ENCODE measurements around the gene TPSAB1.
"Not testable (repeated sequence)": the region's sequence is repeated elsewhere in the genome, so short reads cannot be mapped to it uniquely, and the experiment has no call there.

The TPSAB1 gene

DNA sequence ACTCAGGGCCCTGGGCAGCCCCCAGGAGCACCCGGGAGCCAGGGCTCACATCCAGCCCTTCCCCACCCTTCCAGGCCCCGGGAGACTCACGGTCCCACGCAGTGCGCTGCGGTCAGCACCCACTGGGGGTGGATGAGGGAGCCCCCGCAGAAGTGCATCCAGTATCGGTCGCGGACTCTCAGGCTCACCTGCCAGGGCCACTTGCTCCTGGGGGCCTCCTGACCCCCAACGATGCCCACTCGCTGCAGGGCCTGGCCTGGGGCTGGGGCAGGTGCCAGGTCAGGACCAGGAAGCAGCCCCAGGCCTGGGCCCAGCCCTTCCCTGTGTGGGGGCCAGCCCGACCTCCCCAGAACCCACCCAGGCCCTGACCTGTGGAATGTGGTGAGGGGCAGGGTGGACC is 11.0 kb upstream of the TPSAB1 start:
- not testable (repeated sequence) for DNase-seq (ENCODE audit: low read depth); H3K4me3 ChIP-seq (ENCODE audit: low read depth, low read length)

- DNase-seq (ENCODE audit: low read depth); H3K4me3 ChIP-seq (ENCODE audit: low read depth, low read length): not testable (repeated sequence)
Measured at GRCh38 chr16:1230084-1230470, 10.4 kb upstream of the TPSAB1 start, which contains the start of gene TPSB2. TSS of gene TPSB2 (minus strand) at chr16:1230184. CDS start at chr16:1229951, 233 bp downstream.

- DNase-seq (ENCODE audit: low read depth); H3K4me3 ChIP-seq (ENCODE audit: low read depth, low read length): not testable (repeated sequence)
Measured at GRCh38 chr16:1230471-1231212, 9.9 kb upstream of the TPSAB1 start.

DNA sequence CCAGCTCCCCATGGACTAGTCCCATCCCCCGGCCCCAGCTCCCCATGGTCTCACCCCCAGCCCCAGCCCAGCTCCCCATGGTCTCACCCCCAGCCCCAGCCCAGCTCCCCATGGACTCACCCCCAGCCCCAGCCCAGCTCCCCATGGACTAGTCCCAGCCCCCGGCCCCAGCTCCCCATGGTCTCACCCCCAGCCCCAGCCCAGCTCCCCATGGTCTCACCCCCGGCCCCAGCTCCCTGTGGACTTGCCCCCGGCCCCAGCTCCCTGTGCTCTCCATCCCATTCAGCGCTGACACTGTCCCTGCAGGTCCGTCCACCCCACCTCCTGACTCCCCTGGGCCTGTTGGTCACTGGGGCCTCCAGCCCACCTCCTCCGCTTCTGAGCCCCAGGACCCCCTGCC is 9.2 kb upstream of the TPSAB1 start:
- not testable (repeated sequence) for H3K4me3 ChIP-seq (ENCODE audit: low read depth, low read length); DNase-seq (ENCODE audit: low read depth)

DNA sequence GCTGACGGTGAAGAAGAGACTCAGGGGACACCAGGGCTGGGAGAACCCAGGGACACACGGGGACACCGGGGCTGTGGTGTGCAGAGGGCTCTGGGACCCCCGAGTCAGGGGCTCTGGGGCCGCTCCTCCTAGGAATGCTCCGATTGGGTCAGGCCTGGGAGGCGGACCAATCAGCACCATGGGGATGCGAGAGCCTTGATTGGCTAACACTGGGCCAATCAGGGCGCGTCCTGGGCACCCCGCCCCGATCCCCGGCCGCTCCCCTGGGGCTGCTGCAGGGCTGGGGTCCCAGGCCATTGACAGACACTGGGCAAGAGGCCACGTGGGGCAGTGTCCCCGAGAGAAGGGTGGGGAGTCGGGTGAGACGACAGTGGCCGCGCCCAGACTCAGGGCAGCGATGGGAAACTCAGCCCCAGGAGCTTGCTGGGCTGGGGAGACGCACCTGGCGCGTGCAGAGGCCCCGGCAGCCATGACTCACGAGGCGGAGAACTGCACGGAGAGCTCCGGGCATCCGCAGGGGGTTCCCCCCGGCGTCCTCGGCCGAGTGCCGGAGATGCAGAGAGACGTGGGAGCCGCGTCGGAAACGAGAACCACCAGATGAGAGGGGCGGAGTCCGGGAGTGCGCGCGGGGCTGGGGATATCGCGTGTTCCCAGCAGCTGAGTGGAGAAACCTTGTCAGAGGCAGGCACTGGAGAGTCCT is 8.3 kb upstream of the TPSAB1 start:
- not testable (repeated sequence) for DNase-seq (ENCODE audit: low read depth); H3K4me3 ChIP-seq (ENCODE audit: low read depth, low read length)

DNA sequence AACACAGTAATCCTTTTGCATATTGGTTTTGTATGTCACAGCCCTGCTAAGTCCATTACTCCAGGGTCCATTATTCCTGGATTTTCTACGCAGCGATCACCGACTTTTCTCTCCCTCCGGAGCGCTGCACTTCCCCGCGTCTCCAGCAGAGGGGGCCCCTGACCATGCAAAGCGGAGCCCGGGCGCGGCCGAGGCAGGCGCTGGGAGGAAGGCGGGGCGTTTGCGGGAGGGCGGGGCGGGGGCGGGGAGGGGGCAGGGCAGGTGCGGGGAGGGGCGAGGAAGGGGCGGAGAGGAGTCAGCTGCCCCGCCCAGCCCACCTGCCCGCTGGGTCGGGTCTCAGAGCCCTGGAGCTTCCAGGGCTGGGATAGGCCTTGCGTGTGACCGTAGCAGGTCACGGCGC is 3.8 kb upstream of the TPSAB1 start:
- H3K4me3 ChIP-seq (ENCODE audit: low read depth, low read length); DNase-seq (ENCODE audit: low read depth): not testable (repeated sequence)

GRCh38 chr16:1237990-1238389 is 2.5 kb upstream of the TPSAB1 start:
- TF ChIP-seq CTCF (IDR thresholded peaks at IDR 0.05; ENCODE audit: low read depth, low read length, missing control alignments), result no peak
- H3K4me3 ChIP-seq (ENCODE audit: low read depth, low read length), result no peak overlapping the region
- no peak for DNase-seq (ENCODE audit: low read depth)

- not testable (repeated sequence) for H3K4me3 ChIP-seq (ENCODE audit: low read depth, low read length); DNase-seq (ENCODE audit: low read depth)
Measured at GRCh38 chr16:1238909-1239308, 1.6 kb upstream of the TPSAB1 start.

GRCh38 chr16:1239575-1239974 is 930 bp upstream of the TPSAB1 start:
- H3K4me3 ChIP-seq (ENCODE audit: low read depth, low read length); DNase-seq (ENCODE audit: low read depth): not testable (repeated sequence)

DNA sequence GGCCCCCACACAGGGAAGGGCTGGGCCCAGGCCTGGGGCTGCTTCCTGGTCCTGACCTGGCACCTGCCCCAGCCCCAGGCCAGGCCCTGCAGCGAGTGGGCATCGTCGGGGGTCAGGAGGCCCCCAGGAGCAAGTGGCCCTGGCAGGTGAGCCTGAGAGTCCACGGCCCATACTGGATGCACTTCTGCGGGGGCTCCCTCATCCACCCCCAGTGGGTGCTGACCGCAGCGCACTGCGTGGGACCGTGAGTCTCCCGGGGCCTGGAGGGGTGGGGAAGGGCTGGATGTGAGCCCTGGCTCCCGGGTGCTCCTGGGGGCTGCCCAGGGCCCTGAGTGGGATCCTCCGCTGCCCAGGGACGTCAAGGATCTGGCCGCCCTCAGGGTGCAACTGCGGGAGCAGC is 576 bp downstream of the TPSAB1 start:
- not testable (repeated sequence) for H3K4me3 ChIP-seq (ENCODE audit: low read depth, low read length); DNase-seq (ENCODE audit: low read depth)

DNA sequence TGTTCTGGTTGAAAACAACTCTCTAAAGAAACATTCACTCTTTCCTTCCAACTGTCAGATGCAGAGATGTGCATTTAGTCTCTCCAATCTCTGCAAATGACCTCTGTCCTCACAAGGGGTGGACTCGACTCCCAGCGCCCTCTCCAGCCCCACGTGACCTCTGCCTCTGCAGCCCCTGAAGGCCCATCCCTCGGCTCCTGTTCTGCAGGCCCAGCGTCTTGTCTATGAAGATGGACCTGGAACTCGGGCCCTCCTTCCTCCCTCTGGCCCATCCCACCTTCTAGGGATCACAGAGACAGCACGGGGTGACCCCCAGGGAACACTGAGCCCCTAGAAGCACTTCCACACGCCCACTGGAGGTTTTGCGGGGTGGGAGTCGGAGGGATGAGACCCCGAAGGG is 2.9 kb downstream of the TPSAB1 start:
- not testable (repeated sequence) for DNase-seq (ENCODE audit: low read depth); H3K4me3 ChIP-seq (ENCODE audit: low read depth, low read length)

DNA sequence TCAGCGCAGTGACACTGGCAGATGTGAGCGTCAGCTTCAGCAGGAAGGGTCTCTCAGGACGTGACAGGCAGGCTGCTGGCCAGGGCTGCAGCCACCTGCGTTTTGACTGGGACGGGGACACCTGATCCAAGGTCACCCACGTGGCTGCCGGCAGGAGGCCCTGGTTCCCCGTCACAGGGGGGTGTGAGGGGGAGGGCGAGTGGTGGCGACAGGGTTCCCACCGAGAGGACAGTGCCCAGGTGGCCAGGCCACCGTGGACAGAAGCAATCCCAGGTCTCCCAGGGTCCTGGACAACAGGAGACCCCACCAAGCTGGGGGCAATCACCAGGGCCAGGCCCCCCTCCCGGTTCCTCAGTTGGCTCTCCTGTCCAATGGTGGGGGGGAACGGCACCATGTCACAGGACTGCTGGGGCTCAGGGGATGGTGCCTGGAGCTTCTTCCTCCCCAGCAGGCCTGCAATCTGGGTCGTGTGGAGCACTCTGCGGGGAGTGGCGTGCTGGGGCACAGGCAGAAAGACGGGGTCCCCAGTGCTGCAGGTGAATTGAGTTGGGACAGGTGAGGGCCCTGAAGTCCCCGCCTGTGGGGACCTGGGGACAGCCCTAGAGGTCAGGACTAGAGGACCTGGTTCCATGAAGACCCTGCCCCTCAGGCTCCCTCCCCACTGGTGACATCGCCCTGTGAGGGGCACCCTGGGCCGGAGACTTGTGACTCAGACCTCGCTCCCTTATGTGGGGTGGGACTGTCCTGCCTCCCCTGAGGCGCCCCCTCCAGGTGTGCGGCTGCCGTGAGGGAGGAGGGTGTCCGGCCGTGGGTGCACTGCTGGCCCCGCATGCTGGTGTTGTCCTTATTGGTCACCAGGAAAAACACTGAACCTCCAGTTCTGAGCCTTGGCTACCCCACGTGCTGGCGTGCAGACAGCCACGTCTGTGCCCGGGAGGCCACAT is 3.7 kb downstream of the TPSAB1 start:
- not testable (repeated sequence) for H3K4me3 ChIP-seq (ENCODE audit: low read depth, low read length); DNase-seq (ENCODE audit: low read depth)

- no peak overlapping the region for H3K4me3 ChIP-seq (ENCODE audit: low read depth, low read length)
- DNase-seq (ENCODE audit: low read depth), result no peak
- no peak for TF ChIP-seq CTCF (IDR thresholded peaks at IDR 0.05; ENCODE audit: low read depth, low read length, missing control alignments)
Measured at GRCh38 chr16:1244881-1245280, 4.4 kb downstream of the TPSAB1 start.

All from GM12864 (cell line).